ENCODE data around the gene TMCO4. TPM values are rescaled to one million over a fixed set of nuclear protein-coding genes. Genes with fewer than 3 reads are reported as not detected.

The TMCO4 gene
- total and polyA plus RNA-seq, 12 donors, result 6.1 to 12.2 (median 8.0) TPM

DNA sequence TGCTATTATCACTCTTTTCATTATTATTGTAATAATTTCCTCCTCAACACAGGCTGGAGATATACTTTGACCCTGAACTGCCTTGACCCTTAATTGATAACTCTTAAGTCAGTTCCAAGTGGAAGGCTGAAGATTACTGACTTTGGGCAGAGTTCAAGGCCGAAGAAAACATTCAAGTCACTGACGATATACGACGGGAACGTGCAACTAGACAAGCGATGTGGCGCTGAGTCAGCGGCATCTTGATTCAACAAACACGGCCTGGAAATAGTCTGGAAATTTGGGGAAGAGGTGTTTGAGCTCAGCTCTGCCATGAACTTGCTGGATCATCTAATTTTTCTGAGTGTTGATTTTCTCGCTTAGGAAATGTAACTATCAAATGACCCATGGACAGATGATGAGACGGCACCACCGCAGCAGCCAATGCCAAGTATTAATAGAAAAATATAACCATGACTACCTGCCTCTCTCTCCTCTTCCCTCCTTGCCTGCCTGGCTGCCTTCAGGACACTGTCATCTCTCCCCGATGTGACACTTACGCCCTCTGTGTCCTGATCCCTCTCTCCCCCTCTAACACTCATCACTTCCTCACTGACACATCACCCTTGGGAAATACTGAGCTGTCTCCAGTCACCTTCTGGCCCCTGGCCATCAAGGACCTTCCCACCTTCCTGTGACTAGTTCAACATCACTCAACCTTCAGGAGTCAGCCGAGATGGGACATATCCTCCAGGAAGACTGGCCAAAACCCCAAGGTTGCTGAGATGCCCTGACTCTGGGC lies 49.4 kb downstream of the TMCO4 start:
- intact Hi-C loops (cut with DNase I), result no loop called here
- TF ChIP-seq, protein P1, sequence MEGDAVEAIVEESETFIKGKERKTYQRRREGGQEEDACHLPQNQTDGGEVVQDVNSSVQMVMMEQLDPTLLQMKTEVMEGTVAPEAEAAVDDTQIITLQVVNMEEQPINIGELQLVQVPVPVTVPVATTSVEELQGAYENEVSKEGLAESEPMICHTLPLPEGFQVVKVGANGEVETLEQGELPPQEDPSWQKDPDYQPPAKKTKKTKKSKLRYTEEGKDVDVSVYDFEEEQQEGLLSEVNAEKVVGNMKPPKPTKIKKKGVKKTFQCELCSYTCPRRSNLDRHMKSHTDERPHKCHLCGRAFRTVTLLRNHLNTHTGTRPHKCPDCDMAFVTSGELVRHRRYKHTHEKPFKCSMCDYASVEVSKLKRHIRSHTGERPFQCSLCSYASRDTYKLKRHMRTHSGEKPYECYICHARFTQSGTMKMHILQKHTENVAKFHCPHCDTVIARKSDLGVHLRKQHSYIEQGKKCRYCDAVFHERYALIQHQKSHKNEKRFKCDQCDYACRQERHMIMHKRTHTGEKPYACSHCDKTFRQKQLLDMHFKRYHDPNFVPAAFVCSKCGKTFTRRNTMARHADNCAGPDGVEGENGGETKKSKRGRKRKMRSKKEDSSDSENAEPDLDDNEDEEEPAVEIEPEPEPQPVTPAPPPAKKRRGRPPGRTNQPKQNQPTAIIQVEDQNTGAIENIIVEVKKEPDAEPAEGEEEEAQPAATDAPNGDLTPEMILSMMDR (IDR thresholded peaks at IDR 0.05), result no peak
- Histone ChIP-seq H3K27me3 (no peaks in the 10 kb centered on the region), H3K36me3 (peaks cover 0 to 75% (median 10%) of the 10 kb centered on the region in 9 donors), H3K4me1 (no peaks in the 10 kb centered on the region), H3K27ac (no peak overlapping the region), H3K9me3 (no peaks in the 10 kb centered on the region), H3K4me3 (no peak overlapping the region)
- DNase-seq (no peak), ATAC-seq (no peak)
- WGBS, 2 donors, result 80 to 83% methylated on average over 15 of the region's 15 CpGs

DNA sequence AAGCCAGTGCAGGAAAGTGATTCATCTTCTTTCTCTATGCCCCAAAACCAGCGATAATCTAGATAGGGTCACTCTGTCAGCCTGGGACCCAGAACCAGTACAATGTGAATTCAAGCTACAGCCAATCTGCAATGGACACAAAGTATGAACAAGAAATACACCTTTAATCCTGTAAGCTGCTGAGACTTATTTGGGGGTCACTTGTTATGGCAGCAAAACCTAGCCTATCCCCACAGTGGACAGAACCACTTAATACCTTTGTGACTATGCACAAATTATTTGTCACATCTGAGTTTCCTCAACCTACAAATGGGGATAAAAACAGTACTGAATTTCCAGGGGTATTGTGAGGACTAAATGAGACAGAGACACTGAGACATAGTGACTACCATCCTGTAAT lies 50.0 kb downstream of the TMCO4 start:
- Histone ChIP-seq H3K4me3 (no peak overlapping the region), H3K4me1 (no peaks in the 10 kb centered on the region), H3K27ac (no peak overlapping the region), H3K36me3 (peaks cover 0 to 75% (median 7%) of the 10 kb centered on the region in 9 donors), H3K27me3 (no peaks in the 10 kb centered on the region), H3K9me3 (no peaks in the 10 kb centered on the region)
- intact Hi-C loops (cut with DNase I), result no loop called here
- TF ChIP-seq, protein P1 (IDR thresholded peaks at IDR 0.05), result no peak
- ATAC-seq (no peak), DNase-seq (no peak)
- WGBS, 2 donors, result 92 to 96% methylated on average over 1 of the region's 1 CpG

DNA sequence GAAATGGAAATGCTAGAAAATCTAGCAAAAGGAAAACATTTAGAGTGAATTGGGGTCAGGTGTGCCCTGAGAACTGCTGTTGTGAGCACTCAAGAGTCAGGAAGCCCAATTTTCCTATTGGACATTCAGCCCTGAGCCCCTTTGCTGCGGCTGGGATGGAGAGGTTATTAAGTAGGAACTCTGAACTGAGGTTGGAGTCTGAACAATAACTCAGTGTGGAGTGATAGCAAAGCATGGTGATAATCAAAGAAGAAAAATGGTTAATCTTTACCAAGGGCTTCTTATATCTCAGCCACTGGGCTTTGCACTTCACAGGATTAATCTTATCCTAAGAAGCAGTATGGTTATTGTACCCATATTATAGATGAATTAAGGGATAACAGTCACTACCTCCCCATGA lies 52.0 kb downstream of the TMCO4 start:
- ATAC-seq (no peak), DNase-seq (no peak)
- Histone ChIP-seq H3K27ac (no peak overlapping the region), H3K4me1 (no peaks in the 10 kb centered on the region), H3K9me3 (no peaks in the 10 kb centered on the region), H3K36me3 (peaks cover 0 to 78% (median 0%) of the 10 kb centered on the region in 9 donors), H3K27me3 (no peaks in the 10 kb centered on the region), H3K4me3 (no peak overlapping the region)
- WGBS, 2 donors, result 87 to 88% methylated on average over 1 of the region's 1 CpG
- TF ChIP-seq, protein P1 (IDR thresholded peaks at IDR 0.05), result no peak
- intact Hi-C loops (cut with DNase I), result no loop called here

DNA sequence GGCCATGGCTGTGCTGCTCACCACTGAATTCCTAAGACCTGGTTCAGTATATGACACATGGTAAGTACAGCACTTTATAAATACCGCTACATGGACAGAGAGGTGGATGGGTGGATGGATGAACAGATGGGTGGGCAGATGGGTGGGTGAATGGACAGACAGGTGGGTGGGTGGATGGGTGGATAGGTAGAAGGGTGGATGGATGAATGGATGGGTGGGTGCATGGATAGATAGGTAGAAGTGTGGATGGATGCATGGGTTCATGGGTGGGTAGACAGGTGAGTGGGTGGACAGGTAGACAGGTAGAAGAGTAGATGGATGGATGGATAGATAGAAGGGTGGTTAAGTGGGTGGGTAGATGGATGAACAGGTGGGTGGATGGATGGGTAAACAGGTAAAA lies 54.8 kb downstream of the TMCO4 start:
- H3K4me3 ChIP-seq, result no peak overlapping the region
- no peaks in the 10 kb centered on the region for H3K4me1 ChIP-seq
- ATAC-seq, result no peak
- no peak for DNase-seq
- WGBS, 2 donors, result 97 to 98% methylated on average over 1 of the region's 1 CpG
- intact Hi-C loops (cut with DNase I), result no loop called here
- H3K27ac ChIP-seq, result no peak overlapping the region
- TF ChIP-seq, protein P1 (IDR thresholded peaks at IDR 0.05), result no peak
- no peaks in the 10 kb centered on the region for H3K27me3 ChIP-seq
- H3K36me3 ChIP-seq, result peaks cover 0 to 83% (median 3%) of the 10 kb centered on the region in 9 donors
- no peaks in the 10 kb centered on the region for H3K9me3 ChIP-seq
